Activated CD8-positive, alpha-beta memory T cell treated with anti-CD3 and anti-CD28 coated beads, Interleukin-2, amount 50 U/mL, for 48 hours (primary cell): ENCODE results near the gene RSRC1.

Experiments used
- DNase-seq: peaks from one replicate; pipeline ENCODE4 v3.0.0-alpha.2; 2020

The RSRC1 gene

GRCh38 chr3:158418035-158418434 is 308.1 kb downstream of the RSRC1 start:
- no peak for DNase-seq

GRCh38 chr3:158419820-158420653 is 310.1 kb downstream of the RSRC1 start:
- DNase-seq: no peak

- no peak for DNase-seq
Measured at GRCh38 chr3:158420654-158421396, 310.9 kb downstream of the RSRC1 start.

GRCh38 chr3:158430448-158430847 is 320.6 kb downstream of the RSRC1 start:
- DNase-seq: no peak

GRCh38 chr3:158430968-158431367 is 321.1 kb downstream of the RSRC1 start:
- no peak for DNase-seq

GRCh38 chr3:158431829-158432228 is 321.9 kb downstream of the RSRC1 start:
- DNase-seq: no peak

- DNase-seq: no peak
Measured at GRCh38 chr3:158434412-158435038, 324.6 kb downstream of the RSRC1 start.

- DNase-seq: no peak
Measured at GRCh38 chr3:158443632-158444031, 333.7 kb downstream of the RSRC1 start.

- DNase-seq: no peak
Measured at GRCh38 chr3:158447408-158447807, 337.5 kb downstream of the RSRC1 start.

GRCh38 chr3:158451405-158452055 is 341.6 kb downstream of the RSRC1 start:
- DNase-seq: no peak

GRCh38 chr3:158452334-158452733 is 342.4 kb downstream of the RSRC1 start:
- no peak for DNase-seq

- no peak for DNase-seq
Measured at GRCh38 chr3:158453004-158453403, 343.1 kb downstream of the RSRC1 start.

GRCh38 chr3:158453865-158454264 is 344.0 kb downstream of the RSRC1 start:
- DNase-seq: no peak

GRCh38 chr3:158455406-158455805 is 345.5 kb downstream of the RSRC1 start:
- no peak for DNase-seq

- no peak for DNase-seq
Measured at GRCh38 chr3:158456114-158456513, 346.2 kb downstream of the RSRC1 start.

GRCh38 chr3:158458464-158458863 is 348.6 kb downstream of the RSRC1 start:
- DNase-seq: no peak

GRCh38 chr3:158460926-158461325 is 351.0 kb downstream of the RSRC1 start:
- DNase-seq: no peak

- DNase-seq: no peak
Measured at GRCh38 chr3:158463556-158463955, 353.7 kb downstream of the RSRC1 start.

GRCh38 chr3:158465074-158465473 is 355.2 kb downstream of the RSRC1 start:
- no peak for DNase-seq

- no peak for DNase-seq
Measured at GRCh38 chr3:158470944-158471638, 361.2 kb downstream of the RSRC1 start.

- no peak for DNase-seq
Measured at GRCh38 chr3:158471639-158472294, 361.9 kb downstream of the RSRC1 start.

GRCh38 chr3:158479051-158479450 is 369.2 kb downstream of the RSRC1 start:
- DNase-seq: no peak
